Stimulated activated CD8-positive, alpha-beta memory T cell treated with anti-CD3 and anti-CD28 coated beads, Interleukin-7, amount 100 ng/mL, for 4 hours (primary cell): Measurements from ENCODE around the gene CDH23.

Source experiments
- DNase-seq, 2 donors: peaks; one replicate each; pipeline ENCODE4 v3.0.0-alpha.2; 2020; ENCODE audit warnings: low read depth in 2 of 2

The CDH23 gene

DNA sequence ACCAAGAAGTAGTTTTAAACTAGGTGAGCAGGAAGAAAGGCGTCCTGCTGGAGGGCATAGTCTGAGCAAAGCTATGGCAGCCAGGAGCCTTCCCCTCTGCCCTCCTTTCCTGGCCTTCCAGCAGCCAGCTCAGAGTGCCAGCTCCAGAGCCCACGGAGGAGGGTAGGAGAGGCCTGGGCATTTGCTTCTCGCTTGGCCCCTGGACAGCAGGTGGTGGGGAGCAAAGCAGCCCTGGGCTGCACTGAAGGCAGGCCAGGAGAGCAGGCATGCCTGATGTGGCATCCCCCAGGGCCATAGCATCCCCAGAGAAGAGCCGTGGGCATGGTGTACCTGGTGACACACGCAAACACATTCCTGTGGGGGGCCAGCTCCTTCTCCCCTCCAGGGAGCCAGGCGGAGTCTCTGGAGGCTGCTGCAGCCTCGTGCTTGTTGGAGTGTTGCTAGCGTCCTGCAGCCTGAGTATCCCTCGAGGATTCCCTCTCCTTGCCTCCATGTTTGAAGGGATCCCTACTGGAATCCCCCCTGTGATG is 43.9 kb downstream of the CDH23 start:
- no peak for DNase-seq

DNA sequence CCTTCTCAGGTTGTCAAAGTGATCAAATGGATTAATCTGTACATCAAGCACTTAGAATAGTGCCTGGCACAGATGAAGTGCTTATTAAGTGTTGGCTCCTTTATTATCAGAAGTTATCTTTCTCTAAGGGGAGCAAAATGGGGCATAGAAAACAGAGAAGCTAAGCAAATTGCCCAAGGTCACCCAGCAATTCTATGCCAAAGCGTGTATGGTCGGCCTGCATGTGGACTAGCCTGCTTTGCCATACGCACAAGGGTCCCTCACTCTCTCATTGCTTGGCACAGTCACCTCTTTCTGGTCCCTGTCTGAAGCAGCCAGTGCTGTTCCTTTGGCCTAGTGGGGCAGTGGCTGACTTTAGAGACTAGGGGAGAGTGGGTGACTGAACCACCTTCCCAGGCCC is 45.3 kb downstream of the CDH23 start:
- DNase-seq = no peak

DNA sequence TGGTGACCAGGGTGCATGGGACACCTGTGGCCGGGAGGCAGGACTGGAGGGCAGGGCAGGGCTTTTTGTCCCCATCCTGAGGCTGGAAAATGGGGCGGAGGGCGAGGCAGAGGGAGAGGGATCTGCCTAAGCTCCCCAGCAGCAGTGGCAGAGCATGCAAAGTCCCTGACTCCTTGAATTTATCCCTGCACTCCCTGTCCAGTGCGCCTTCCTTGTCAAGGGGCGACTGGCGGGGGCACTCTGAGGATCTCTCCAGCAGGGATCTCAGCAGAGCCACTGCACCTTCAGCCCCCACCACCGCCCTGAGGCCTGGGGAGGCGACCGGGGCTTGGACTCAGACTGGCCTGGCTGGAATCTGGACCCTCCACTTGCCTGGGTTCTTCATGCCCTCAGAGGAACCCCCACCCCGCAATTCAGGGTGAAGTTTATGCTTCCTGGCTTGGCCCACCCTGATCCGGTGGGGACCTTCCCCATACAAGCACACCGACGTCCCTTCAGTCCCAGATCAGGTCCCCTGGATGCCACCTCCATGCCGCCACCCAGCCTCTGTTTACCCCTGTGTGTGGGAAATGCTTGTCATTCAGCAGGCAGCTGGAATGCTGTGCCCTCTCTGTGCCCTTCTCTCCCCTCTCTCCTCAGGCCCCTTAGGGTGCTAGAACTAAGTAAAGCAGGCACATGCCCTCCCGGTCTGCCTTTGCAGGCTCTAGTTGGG is 46.3 kb downstream of the CDH23 start:
- DNase-seq = no peak

DNA sequence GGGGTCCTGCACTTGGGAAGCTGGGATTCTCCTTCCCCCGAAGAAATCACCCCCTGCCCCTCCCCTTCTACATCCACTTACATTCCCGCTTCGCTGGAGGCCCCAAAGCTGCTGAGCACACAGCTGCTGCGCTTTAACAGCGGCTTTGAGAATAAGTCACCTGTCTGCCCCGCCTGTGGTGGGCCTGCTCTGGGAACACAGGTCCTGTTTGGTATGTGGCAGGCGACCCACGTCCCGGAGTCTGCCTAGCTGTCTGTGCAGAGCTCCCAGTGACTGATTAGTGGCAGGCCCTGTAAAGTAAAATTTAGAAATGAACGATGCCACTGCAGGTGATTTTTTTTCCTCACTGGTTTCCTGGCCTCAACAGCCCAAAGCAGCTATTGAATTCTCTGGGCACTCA is 47.0 kb downstream of the CDH23 start:
- DNase-seq = no peak

DNA sequence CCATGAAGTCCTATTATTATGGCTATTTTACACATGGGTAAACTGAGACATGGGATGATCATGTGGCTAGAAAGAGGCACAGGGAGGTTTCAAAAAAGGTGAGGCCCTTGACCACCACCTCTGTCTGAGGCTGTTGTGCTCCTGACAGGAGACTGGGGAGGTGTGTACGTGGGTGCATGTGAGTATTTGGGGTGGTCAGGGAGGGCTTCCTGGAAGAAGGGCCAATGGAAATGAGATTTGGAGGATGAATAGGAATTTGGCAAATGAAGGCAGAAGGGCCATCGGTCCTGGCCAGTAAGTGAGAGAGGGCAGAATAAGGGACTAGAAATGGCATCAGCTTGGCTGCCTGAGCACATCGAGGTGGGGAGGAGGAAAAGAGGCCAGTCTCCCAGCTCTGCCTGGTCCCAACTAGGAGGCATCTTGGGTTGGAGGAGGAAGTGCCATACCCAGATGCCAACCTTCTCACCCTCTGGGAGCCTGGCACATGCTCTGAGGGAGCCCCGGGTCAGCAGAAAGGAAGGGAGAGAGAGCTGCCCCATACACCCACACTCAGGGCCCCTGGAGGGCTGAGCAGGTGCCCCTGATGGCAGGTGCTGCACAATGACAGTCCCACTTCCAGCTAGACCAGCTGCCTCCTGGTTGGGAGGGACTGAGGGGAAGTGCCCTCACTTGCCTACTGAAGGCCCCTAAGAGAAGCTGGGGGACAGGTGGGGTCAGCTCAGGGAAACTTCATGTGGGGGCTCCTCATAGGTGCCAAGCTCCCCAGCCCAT is 47.7 kb downstream of the CDH23 start:
- DNase-seq = no peak

DNA sequence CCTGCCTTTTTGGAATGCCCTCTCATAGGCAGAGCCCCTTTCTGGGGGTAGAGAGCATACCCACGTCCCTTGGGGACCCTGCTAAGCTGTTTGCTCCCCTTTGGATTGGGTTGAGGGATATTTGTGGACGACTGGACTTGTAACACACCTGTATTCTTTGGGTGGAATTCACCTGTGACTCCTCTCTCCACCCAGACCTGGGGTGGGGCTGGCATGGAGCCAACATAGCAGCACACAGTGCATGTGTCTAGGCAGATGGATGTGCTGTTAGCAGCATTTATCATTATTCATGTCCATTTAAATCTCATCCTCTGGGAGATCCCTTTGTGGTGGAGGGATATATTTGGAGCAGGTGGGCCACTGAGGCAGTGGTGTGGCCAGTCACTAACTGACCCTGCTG is 51.0 kb downstream of the CDH23 start:
- no peak for DNase-seq

DNA sequence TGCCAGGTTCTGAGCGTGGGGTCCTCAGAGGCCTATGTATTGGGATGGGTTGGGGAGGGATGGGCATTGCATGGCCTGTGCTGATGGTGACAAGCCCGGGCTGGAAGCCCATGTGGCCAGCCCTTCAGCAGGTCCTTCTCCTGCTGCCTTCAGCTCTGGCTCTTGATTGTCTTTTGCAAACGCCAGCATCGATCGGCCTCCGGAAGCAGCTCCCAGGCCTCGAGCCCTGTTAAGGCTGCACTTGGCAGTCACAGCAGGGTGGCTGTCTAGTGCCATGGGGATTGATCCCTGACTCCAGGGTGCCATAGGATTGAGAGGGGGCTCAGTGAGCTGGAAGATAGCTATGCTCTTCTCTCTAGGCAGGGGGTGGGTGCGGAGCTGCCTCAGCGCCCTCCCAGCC is 51.4 kb downstream of the CDH23 start:
- no peak for DNase-seq

DNA sequence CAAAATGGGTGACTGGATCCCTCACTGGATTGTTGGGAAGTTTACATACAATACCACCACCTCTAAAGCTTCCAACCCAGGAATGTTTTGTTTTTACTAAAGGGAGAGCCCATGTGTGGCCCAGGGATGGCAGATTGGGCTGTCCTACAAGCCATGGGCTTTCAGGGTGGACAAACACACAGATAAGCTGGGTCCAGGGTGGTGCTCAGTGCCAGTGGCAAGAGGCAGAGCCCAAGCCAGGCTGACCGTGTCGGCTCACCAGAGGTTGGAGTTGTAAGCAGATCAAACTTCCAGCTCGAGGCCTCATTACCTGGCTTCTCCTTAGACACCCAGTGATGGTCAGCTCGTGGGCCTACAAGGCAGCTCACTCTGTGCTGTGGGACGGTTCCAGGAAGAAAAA is 52.3 kb downstream of the CDH23 start:
- no peak for DNase-seq

DNA sequence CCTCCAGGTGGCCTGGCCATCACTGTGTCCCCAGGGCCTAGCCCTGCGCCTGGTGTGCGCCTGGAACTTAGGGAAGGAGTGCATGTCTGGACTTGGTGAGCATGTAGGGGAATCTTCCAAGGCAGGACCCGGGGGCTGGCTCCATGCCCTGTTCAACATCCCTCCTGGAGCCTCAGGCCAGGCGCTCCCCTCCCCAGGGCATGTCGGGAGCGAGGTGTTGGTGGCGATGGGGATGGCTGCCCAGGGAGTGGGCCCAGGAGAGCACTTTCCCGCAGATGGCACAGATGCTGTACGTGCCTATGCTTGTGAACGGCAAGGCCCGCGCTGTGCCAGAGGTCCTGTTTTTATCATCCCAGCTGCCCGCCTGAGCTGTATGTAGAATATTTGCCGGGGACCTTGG is 55.0 kb downstream of the CDH23 start:
- no peak for DNase-seq

DNA sequence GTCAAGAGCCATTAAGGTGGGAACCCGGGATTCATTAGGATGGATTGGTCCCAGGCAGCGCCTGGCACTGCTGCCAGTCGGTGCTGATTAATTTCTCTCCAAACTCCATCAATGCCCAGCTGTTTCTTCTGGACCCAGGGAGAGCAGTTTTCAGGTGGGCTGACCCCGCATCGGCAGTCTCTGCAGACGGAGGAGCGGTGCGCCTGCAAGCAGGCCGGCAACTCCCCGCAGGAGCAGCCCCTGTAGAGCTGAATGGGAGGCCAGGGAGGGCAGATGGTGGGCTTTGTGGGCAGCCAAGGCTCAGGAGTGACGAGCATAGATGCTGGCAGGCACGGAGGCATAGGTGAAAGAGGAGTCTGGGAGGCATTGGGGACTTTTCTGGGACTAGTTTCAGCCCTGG is 56.5 kb downstream of the CDH23 start:
- no peak for DNase-seq

DNA sequence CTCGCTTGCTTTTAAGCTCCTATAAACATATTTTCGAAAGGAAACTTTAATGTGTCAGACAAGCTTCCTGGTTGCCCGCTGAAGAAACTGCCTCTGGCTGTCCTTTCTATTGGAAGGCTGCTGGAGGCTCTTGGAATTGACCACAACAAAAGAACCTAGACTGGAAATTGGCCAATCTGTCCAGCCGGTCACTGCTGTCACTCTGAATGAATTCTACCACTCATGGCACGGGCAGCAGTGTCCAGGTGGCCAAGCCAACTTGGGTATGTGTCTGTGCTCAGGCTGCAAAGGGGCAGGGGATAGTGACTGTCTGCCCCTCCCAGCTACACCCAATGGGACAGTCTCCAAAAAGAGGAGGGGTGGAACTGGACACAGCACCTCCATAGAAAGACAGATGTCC is 57.6 kb downstream of the CDH23 start:
- DNase-seq = no peak

DNA sequence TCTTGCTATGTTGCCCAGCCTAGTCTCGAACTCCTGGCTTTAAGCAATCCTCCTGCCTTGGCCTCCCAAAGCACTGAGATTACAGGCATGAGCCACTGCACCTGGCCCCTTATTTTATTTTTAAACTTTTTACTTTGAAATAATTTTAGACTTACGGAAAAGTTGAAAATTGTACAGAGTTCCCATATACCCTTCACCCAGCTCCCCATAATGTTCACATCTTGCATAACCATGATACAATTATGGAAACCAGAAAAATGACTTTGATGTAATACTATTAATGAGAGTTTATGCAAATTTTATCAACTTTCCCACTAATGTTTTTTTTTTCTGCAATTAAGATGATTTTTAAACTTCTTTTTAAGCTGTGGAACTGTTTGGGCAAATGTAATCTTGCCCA is 58.3 kb downstream of the CDH23 start:
- no peak for DNase-seq

DNA sequence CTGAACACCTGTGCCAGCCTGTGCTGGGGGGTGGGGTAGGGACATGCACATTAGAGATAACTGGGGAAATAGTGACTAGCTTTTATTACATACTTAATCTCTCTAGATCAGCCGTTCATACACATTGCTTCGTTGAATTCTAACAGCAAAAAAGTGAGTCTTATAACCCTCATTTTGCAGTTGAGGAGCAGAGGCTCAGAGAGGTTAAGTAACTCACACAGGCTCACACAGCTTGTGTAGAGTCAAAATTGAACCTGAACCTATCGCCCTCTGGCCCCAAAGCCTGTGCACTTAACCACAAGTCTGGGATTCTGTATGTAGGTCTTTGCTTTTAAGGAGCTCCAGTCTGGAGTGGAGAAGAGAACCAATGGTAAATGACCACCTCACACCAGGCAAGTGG is 59.9 kb downstream of the CDH23 start:
- DNase-seq = no peak

DNA sequence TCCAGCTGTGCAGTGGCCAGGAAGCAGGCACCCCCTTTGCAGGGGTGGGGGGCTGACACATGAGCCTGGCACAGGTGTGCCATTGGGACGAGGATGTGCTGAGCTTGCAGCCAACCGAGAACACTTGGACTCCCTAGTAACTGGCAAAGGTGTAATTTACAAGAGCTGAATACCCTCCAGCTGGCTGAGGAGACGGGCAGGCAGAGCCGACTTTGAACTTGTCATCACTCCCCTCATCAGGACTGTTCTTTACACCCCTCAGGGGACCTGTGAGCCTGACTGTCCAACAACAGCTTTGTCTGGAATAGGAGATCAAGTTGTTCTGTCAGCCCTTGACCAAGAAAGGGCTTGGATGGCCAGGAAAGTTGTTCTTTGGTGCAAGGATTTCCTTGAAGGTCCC is 61.2 kb downstream of the CDH23 start:
- DNase-seq = no peak

DNA sequence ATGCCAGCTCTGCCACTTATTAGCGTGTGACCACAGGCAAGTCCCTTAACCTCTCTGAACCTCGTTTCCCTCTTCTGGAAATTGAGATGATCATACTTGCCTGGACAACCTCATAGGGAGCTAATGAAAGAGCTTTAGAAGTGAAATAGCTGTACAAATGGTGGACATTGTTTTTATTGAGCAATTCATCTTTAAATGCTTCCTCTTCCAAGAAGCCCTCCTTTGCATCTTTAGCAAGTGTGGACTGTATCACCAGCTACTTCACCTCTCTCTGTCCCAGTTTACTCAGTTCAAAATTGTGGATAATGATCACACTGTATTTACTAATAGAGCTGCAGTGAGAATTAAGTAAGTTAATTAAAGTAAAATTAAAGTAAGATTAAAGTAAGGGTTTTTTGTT is 61.7 kb downstream of the CDH23 start:
- DNase-seq = no peak

DNA sequence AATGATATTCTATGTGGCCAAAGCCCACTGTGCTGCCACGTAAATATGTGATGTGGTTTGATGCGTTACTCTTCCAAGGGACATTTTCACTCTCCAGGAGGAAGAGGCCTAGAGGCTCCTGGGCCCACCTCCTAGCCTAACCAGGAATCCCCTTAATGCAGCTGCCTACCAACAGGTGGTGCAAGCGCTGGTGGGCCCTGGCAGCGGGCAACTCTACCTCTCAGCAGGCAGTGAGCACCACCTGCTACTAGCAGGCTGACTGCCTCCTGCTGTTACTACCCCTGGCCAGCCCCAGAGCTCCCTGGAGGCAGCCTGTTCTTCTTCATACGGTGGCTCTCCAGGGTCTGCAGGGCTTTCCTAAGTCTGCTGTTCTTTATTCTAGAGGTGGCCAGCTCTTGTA is 62.8 kb downstream of the CDH23 start:
- no peak for DNase-seq

DNA sequence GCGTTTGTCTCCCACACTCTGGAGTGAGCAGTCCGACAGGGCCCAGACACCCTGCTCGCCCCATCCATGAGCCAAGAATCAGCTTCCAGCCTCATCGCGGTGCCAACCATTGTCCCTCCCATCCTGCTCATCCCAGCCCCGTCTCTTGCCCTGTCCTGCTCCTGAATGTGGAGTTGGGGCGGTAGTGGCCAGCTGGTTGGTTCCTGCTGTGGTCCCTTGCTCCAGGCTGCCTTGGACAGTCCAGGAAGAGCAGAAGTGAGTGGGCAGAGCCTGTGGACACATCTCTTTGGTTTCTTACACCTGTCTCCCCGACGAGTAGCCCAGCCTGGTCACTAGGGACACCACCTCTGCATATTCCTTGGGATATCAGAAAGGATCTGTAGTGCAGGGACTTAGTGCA is 63.9 kb downstream of the CDH23 start:
- no peak for DNase-seq

DNA sequence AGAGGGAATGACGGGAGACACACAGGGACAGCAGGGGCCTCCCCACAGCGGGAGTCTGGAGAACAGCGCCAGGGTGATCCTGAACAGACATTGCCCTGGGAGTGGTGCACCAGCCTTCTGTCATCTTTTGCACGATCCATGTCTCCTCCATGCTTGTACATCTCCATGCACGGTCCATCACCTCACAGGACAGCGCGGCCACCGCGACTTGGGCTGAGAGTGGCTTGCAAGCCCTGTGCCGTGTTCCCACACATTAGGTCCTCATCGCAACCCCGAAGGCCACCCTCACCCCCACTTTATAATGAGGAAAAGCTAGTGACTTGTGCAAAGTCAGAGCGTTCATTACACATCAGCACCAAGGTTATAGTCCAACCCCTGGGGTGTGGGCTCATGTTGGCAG is 64.7 kb downstream of the CDH23 start:
- no peak for DNase-seq

DNA sequence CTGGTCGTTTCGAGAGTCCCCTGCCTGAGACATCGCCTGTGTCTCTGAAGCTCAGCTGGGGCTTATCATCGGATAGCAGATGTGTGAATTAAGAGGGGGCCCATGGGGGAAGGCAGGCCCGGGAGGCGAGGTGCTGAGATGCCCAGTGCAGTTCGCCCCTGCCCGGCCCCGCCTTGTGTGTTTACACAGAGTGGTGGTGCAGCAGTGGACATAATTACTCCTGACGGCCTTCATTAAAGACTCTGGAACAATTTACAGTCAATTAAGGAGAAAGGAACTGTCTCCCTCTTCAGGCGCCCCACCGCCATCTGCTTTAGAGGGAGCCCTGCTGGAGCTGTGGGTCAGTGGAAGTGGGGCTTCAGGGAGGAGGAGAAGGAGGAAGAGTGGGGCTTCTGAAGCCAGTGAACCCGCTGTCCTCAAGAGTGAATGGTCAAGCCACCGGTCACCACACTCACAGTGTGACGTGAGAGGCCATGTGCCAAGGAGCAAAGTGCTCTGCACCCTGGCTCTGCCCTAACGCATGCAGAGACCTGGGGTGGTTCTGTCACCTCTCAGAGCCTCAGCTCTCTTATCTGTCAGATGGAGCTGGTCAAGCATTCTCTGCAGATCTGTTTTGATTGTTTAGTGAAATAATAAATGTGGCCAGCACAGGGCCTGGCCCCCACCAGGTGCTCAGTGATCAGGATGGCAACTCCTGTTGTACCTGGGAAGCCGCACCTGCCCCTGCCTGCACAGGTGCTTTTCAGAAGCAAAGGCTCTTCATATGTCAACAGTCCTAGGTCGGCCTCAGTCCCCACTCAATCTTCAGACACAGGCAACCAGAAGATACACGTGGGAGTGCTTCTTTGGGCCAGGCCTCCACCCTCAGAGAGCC is 65.6 kb downstream of the CDH23 start:
- no peak for DNase-seq

DNA sequence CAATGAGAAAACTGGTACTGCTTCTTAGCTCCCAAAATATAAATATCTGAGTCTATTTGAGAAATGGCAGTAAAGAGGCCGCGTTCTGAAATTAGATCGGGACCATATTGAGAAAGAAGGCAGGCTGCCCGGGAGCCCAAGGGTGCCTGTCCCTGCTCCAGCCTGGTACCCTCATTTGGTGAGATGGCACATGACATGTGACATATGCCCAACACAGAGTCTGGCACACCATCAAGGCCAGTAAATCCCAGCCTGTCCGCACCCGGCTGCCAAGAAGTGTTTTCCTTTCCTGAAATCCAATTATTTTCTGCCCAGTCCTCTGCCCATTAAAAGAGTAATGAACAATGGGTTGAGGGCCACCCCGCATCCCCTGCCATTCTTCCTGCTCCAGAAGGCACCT is 66.4 kb downstream of the CDH23 start:
- no peak for DNase-seq

DNA sequence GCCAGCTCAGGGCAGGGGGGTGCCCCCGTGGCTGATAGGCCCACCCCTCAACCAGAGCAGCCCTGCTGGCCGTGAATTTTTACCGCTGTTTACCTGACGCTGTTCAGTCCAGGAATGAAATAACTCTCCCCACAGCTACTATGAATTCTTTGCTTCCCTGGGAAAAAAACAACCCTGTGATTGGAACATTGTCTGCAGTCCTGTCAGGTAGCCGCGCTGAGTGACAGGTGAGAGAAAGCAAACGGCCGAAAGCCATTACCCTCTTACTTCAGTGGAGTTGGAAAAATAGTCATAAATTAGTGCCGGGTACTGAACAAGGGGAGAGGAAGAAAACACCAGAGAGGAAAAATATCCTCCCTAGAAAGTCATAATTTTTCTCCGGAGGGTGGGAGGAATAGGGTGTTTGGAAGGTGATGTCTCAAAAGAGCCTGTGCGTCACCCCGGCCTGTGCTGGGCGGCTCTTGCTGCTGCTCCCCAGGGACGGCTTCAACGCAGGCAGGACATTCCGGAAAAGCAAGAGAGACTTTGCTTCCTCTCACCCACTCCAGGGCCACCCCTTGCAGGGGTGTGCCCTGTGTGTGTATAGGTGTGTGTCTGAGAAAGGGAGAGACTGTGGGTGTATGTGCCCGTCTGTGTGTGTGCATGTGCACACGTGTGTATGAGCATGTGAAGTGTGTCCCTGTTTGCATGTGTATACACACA is 69.0 kb downstream of the CDH23 start:
- no peak for DNase-seq

DNA sequence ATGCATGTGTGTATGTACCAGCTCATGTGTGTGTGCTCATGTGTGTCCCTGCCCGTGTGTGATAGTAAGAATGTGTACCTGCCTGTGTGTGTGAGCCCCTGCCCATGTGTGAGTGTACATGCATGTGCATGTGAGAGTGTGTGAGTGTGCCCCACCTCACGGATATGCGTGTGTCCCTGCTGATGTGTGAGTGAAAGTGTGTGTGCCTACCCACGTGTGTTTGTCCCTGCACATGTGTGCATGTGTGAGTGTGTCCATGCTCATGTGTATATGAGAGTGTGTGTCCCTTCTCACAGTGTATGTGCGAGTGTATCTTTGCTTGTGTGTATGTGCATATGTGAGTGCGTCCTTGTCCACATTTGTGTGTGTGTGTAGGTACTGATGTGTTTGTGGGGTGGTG is 69.6 kb downstream of the CDH23 start:
- no peak for DNase-seq
